ENCODE results near the gene DPYSL5.
"Not testable (repeated sequence)": the region's sequence is repeated elsewhere in the genome, so short reads cannot be mapped to it uniquely, and the experiment has no call there.

Gene DPYSL5

DNA sequence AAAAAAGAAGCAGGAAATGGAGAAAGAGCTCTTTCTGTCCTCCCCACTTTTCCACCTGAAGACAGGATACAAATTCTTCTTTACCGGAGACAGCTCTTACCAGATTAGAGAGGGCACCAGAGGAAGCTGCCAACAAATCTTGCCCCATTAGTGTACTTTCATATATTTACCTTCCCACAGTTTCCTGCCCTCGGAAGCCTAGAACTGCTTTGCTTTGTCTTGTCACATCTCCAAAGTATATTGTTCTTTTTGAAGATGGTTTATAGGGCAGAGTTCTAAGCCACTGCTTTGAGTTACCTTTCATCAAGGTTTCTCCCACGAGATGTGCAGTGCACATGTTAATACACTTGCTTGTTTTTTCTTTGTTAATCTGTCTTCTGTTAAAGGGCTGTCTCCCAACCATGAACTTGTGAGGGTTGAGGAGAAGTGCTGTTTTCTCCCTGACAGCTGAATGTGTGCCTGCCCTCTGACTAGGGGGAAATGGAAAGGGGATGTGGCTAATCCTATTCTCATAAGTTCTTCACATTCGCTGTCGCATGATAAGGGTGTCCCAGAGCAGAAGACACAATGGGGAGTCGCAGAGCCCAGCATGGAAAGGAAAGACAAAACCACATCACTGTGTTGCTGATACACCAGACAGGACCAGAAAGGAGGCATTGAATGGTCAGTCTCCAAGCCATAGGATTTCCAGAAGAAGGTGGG lies 37.9 kb upstream of the DPYSL5 start:
- no peak for DNase-seq (ENCODE audit: low read depth)
- TF ChIP-seq, protein P1, sequence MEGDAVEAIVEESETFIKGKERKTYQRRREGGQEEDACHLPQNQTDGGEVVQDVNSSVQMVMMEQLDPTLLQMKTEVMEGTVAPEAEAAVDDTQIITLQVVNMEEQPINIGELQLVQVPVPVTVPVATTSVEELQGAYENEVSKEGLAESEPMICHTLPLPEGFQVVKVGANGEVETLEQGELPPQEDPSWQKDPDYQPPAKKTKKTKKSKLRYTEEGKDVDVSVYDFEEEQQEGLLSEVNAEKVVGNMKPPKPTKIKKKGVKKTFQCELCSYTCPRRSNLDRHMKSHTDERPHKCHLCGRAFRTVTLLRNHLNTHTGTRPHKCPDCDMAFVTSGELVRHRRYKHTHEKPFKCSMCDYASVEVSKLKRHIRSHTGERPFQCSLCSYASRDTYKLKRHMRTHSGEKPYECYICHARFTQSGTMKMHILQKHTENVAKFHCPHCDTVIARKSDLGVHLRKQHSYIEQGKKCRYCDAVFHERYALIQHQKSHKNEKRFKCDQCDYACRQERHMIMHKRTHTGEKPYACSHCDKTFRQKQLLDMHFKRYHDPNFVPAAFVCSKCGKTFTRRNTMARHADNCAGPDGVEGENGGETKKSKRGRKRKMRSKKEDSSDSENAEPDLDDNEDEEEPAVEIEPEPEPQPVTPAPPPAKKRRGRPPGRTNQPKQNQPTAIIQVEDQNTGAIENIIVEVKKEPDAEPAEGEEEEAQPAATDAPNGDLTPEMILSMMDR (conservative IDR thresholded peaks at IDR 0.05; ENCODE audit: control insufficient read depth, insufficient read depth, low read depth, low read length), result no peak
- no peak overlapping the region for H3K4me3 ChIP-seq (ENCODE audit: control insufficient read depth, low read depth, low read length)

GRCh38 chr2:26811261-26811660 lies 36.7 kb upstream of the DPYSL5 start:
- TF ChIP-seq, protein P1 (conservative IDR thresholded peaks at IDR 0.05; ENCODE audit: control insufficient read depth, insufficient read depth, low read depth, low read length), result no peak
- DNase-seq (ENCODE audit: low read depth), result no peak
- no peak overlapping the region for H3K4me3 ChIP-seq (ENCODE audit: control insufficient read depth, low read depth, low read length)

DNA sequence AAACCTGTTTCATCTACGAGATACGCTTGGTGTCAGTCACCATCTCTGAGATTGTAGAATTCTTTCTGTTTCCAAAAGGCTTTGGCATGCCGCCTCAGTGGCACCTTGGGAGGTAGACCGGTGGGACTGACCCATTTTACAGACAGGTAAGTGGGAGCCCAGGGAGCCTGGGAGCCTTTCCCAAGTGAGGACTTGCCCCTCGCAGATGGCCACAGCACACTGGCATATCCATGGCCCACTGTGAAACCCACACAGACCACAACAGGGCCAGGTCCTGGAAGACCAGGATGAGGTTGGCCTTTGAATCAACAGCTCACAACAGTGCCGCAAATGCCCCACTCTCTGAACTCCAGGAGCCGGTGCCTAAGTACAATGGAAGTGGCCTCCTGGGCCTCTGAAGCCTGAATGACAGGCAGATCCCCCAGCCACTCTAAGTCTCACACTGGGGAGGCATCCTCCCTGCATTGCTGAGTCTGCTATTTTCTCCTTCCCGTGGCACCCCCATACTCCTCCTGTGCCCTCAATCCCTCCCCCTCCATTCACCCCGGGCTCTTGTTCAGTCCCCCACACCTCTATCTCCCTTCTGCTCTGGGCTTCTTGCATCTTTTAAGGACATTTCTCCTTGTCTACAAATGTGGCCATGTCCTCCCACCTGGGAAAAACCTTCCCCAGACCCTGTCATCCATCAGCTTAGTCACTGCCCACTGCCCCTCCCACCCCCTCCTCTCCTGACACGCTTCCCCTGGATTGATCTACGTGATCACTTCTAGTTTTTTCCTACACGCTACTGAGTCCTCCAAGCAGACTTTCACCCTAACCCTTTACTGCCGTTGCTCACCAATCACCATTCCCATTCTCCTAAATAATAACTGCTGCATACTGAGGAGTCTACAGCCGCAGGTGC lies 35.9 kb upstream of the DPYSL5 start:
- no peak for DNase-seq (ENCODE audit: low read depth)
- TF ChIP-seq, protein P1 (conservative IDR thresholded peaks at IDR 0.05; ENCODE audit: control insufficient read depth, insufficient read depth, low read depth, low read length), result no peak
- H3K4me3 ChIP-seq (ENCODE audit: control insufficient read depth, low read depth, low read length), result no peak overlapping the region

GRCh38 chr2:26812731-26813130 lies 35.2 kb upstream of the DPYSL5 start:
- H3K4me3 ChIP-seq (ENCODE audit: control insufficient read depth, low read depth, low read length), result no peak overlapping the region
- TF ChIP-seq, protein P1 (conservative IDR thresholded peaks at IDR 0.05; ENCODE audit: control insufficient read depth, insufficient read depth, low read depth, low read length), result no peak
- no peak for DNase-seq (ENCODE audit: low read depth)

DNA sequence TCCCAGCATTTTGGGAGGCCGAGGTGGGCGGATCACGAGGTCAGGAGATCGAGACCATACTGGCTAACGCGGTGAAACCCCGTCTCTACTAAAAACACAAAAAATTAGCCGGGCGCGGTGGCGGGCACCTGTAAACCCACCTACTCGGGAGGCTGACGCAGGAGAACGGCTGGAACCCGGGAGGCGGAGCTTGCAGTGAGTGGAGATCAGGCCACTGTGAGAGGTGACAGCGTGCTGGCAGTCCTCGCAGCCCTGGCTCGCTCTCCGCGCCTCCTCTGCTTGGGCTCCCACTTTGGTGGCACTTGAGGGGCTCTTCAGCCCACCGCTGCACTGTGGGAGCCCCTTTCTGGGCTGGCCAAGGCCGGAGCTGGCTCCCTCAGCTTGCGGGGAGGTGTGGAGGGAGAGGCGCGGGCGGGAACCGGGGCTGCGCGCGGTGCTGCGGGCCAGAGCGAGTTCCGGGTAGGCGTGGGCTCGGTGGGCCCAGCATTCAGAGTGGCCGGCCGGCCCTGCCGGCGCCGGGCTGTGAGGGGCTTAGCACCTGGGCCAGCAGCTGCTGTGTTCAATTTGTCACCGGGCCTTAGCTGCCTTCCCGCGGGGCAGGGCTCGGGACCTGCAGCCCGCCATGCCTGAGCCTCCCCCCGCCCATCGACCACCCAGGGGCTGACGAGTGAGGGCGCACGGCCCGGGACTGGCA lies 33.7 kb upstream of the DPYSL5 start:
- not testable (repeated sequence) for H3K4me3 ChIP-seq (ENCODE audit: control insufficient read depth, low read depth, low read length); DNase-seq (ENCODE audit: low read depth)

GRCh38 chr2:26816893-26817292 lies 31.0 kb upstream of the DPYSL5 start:
- DNase-seq (ENCODE audit: low read depth), result no peak
- TF ChIP-seq, protein P1 (conservative IDR thresholded peaks at IDR 0.05; ENCODE audit: control insufficient read depth, insufficient read depth, low read depth, low read length), result no peak
- H3K4me3 ChIP-seq (ENCODE audit: control insufficient read depth, low read depth, low read length), result no peak overlapping the region

GRCh38 chr2:26818255-26818654 lies 29.7 kb upstream of the DPYSL5 start:
- H3K4me3 ChIP-seq (ENCODE audit: control insufficient read depth, low read depth, low read length), result no peak overlapping the region
- no peak for DNase-seq (ENCODE audit: low read depth)
- TF ChIP-seq, protein P1 (conservative IDR thresholded peaks at IDR 0.05; ENCODE audit: control insufficient read depth, insufficient read depth, low read depth, low read length), result no peak
